GM21528 (cell line): ENCODE results near the gene PCYT1A.
"Not testable (repeated sequence)": the region's sequence is repeated elsewhere in the genome, so short reads cannot be mapped to it uniquely, and the experiment has no call there.

ENCODE experiments used
- ATAC-seq: cut with Tn5 transposase; IDR thresholded peaks from one replicate; pipeline ENCODE4 v1.9.1; 2021; ENCODE audit warnings: mild to moderate bottlenecking, moderate library complexity; ENCODE audit not compliant: unreplicated experiment, low FRiP score

Gene PCYT1A

DNA sequence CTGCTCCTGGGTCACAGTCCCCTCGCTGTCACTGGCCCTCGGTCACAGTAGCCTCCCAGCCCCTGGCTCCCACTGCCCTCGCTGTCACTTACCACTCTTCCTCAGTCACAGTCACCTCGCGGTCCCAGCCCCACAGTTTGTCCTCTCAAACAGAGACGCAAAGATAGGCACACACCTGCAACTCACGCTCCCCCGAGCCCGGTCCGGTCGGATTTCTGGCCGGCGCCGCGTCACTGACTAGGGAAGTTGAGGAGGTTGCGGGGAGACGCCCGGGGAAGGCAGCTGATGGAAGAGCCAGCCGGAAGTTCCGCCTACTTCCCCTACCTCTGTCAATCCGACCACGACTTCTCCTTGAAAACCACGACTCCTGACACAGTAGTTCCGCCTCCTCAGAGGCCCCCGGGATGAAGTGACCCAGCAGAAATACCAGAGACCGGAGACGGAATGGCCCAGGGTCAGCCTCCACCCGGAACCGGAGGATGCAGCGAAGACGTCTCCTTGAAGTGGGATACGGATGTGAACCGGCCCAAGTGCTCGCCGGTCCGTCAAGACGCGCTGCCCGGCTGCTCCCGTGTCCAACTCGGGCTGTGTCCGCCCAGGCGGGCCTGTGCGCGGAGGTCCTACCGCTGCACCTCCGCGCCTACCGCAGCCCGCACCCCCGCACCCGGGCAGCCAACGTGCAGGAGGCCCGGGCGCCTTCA is at the start of gene PCYT1A:
Gene PCYT1A, minus strand, starts transcription at position 287 of the 701 bp plus-strand sequence. CDS start 17,195 bp downstream, outside the sequence.
- peak; percentile 81 for ATAC-seq

DNA sequence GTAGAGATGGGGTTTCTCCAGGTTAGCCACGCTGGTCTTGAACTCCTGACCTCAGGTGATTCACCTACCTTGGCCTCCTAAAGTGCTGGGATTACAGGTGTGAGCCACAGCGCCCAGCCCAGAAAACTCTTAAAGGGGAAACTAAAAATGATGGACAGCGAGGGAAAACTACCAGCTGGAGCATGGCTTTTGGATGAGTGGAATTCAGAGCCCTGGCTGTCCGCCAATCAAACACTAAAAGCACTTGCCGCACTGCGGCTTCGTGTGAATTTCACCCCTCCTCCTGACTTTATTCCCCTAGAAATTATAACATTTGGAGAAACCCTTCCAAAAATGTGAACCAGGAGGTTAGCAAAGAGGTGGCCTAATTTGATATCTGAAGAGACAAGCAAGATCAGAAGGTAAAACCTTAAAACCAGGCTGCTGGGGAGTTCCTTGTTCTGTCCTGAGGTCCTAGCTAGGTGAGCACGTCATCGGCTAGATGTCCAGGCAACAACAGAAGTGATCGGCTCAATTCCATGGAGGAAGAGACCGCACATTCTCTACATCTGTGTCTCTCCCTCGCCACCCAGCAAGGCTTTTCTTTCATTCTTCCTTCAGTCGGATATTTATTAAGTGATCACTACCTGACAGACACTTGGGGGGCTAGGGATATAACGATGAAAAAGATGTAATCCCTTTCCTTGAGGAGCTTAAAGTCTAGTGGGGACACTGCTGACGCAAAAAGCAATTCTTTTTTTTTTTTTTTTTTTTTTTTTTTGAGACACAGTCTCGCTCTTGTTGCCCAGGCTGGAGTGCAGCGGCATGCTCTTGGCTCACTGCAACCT is 49.0 kb upstream of the PCYT1A start:
- no peak for ATAC-seq

DNA sequence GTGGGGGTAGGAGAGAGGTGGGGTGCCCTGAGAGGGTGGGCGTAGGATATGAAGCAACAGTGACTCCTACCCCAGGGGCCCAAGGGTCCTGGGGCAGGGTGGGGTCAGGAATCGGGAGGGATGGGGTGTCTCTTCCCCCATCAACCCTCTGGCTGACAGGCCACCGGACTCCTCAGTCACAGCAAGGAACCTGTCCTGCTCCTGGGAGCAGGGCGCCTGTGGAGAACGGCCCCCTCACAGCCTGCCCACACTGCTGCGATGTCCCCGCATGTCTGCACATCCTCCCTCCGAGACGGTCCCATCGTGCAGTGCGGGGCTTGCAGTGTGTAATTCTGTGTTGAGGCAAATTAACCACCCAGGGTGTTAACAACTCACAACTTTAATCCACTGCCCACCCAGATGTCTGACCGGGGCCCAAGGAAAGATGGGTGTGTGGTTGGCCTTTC is 48.0 kb upstream of the PCYT1A start:
- no peak for ATAC-seq

DNA sequence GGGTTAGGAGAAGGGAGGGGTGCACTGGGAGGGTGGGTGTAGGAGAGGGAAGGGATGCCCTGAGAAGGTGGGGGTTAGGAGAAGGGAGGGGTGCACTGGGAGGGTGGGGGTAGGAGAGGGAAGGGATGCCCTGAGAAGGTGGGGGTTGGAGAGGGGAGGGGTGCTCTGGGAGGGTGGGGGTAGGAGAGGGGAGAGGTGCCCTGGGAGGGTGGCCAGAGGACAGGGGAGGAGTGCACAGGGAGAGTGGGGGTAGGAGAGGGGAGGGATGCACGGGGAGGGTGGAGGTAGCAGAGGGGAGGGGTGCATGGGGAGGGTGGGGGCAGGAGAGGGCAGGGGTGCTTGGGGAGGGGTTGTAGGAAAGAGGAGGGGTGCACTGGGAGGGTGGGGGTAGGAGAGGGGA is 47.5 kb upstream of the PCYT1A start:
- no peak for ATAC-seq

DNA sequence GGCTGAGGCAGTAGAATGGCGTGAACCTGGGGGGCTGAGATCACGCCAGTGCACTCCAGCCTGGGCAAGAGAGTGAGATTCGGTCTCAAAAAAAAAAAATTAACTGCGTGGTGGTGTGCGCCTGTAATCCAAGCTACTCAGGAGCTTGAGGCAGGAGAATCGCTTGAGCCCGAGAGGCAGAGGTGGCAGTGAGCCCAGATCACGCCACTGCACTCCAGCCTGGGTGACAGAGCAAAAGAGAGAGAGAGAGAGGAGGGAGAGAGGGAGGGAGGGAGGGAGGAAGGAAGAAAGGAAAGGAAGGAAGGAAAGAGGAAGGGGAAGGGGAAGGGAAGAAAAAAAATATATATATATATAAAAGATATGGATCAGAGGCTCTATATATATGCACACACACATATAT is 44.6 kb upstream of the PCYT1A start:
- ATAC-seq, result no peak

DNA sequence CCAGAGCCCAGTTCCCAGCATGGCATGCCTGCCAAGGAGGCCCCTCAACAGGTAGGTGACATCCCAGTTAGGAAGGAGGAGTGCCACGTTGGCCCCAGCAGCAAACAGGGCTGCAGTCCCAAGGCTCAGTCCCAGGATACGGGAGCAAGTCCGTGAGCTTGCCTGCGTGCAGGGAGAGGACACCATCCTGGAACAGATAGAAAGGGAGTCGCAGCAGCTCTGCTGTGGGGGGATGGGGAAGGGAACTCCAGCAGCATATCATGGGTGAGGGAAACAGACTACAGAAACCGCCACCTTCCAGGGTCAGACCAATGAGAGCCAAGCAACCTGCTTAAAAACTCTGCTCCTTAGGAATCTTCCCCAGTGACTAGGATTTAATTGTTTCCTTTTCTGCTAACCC is 39.9 kb upstream of the PCYT1A start:
- ATAC-seq, result no peak

DNA sequence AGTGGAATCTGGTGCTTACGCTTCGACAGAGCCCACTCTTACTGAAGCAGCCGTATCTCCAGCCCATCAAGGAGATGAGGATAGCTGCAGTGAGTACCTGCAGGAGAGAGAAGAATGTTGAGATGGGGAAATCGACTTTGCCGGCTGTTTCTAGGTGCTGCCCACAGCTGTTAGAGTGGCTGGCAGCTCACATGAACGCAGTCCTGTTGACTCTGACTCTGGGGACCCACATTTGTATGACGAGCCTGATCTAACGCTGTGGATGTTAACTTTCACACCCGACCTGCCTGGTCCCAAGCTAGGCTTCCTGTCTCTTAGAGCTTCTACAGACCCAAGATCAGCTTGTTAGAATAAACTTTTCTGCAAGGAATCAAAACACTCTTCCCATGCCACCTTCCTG is 39.4 kb upstream of the PCYT1A start:
- no peak for ATAC-seq

DNA sequence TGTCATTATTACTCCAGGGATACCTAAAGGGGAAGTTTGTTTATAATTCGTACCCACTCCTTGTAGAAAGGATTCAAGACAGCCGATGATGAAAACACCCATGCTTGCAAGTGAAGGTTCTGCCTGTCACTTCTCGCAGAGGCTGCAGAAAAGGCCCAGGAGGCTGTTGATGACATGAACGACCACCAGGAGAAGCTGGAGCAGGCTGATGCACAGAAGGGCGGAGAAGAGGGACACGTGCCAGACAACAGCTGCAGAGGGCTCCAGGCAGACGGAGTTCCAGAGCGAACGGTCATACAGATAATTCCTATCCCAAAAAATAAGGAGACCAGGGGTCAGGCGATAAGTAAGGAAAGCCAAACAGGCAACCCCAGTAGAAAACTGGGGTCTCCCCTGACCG is 36.2 kb upstream of the PCYT1A start:
- no peak for ATAC-seq

DNA sequence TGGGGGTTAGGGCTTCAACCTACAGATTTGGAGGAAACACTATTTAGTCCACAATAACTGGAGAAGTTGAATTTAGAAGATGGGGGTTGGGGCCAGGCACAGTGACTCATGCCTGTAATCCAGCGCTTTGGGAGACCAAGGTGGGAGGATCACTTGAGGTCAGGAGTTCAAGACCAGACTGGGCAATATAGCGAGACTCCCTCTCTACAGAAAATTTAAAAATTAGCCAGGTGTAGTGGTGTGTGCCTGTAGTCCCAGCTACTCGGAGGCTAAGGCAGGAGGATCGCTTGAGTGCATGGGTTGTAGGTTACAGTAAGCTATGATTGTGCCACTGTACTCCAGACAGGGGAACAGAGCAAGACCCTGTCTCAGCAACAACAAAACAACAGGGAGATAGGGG is 35.5 kb upstream of the PCYT1A start:
- ATAC-seq, result no peak

DNA sequence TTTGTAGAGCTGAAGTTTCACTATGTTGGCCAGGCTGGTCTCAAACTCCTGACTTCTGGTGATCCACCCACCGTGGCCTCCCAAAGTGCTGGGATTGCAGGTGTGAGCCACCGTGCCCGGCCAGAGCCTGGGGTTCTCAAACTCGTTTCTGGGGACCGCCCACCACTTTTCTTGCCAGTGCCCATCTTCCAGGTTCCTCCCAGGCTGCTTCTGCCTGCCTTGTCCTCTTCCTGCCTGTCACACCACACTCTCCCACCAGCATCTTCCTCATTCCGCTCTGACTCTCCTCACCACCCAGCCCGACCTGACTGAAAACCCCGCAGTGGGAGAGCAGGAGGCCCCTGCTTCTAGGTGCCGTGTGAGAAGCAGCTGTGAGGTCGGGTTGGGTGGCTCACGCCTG is 33.6 kb upstream of the PCYT1A start:
- no peak for ATAC-seq

DNA sequence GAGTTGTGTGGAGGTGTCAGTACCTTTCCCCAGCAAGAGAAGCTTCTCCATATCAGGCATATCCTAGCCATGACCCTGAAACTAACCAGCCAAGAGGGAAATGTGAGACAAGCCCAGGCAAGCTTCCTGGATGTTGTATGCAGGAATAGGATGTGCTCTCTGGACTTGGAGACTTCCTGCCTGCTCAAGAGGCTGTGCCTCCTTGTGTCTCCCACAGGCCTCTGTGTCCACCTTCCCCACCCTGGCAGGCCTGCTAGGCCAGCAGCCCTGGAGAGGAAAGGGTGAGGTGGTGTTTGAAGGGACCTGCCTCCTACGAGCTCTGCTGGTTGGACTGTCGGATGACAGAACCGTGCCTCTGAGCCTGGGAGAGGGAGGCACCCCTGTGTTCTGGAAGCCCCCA is 32.6 kb upstream of the PCYT1A start:
- no peak for ATAC-seq

DNA sequence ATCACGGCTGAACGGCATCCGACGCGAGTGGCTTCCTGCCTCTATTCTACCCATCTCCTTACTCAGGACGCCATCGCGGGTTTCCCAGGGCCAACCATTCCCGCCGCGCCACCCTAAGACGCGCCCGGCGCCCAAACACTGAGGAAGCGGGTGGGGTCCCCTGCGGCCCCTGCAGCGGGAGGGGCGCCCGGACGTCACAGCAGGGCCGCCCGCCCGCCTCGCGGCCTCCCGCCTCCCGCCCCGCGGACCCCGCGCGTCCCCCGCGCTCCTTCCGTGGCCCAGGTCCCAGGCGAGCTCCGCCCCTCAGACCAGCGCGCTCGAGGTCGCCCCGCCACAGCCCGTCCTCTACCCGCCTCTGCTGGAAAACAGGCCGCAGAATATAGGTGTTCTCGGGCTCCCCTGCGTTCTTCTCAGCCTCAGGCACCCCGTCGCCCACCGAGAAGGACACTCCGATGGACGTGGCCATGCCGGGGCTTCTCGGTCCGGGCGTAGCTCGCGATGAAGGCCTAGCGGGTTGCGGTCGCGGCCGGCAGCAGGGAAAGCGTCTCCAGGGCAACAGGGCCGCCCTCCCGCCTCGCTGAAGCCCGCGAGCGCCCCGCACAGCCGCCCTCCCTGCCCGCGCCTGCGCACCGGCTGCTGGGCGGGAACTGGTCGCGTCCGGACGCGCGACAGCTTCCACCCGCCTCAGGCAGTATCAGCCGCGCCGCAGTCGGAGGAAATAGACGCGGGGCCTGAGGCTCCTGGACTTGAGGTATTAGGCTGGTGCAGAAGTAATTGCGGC is 30.4 kb upstream of the PCYT1A start, which contains the start of gene DYNLT2B:
Gene DYNLT2B, minus strand, starts transcription at position 554 of the 781 bp plus-strand sequence. Its CDS starts 88 bp downstream, at position 466.
- ATAC-seq, result peak; percentile 81

DNA sequence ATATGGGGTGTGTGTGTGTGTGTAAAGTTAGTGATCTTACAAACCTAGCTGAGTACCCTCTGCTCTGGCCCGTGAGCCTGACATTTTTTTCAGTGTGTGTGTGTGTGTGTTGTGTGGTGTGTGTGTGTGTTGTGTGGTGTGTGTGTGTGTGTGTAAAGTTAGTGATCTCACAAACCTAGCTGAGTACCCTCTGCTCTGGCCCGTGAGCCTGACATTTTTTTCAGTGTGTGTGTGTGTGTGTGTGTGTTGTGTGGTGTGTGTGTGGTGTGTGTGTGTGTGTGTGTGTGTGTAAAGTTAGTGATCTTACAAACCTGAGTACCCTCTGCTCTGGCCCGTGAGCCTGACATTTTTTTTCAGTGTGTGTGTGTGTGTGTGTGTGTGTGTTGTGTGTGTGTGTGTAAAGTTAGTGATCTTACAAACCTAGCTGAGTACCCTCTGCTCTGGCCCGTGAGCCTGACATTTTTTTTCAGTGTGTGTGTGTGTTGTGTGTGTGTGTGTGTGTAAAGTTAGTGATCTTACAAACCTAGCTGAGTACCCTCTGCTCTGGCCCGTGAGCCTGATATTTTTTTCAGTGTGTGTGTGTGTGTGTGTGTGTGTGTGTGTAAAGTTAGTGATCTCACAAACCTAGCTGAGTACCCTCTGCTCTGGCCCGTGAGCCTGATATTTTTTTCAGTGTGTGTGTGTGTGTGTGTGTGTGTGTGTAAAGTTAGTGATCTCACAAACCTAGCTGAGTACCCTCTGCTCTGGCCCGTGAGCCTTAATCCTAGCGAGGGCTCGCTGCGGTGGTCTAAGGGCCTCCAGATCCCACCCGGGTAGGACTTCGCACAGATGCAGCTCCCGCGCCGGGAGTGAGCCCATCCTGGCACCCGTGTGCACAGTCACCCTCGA is 29.5 kb upstream of the PCYT1A start:
- ATAC-seq, result not testable (repeated sequence)

DNA sequence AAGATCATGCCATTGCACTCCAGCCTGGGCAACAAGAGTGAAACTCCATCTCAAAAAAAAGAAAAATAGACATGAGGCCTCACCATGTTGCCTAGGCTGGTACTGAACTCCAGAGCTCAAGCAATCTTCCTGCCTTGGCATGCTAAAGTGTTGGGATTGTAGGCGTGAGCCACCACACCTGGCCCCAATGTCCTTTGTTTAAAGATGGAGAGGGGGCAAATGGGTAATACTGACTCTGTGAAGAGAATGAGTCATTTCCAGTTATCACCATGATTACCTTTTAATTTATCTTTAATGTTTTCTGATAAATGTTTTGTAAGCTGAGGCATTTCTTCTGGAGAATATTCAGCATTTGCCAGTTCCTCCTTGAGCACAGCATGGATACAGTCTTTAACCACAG is 28.3 kb upstream of the PCYT1A start:
- no peak for ATAC-seq

DNA sequence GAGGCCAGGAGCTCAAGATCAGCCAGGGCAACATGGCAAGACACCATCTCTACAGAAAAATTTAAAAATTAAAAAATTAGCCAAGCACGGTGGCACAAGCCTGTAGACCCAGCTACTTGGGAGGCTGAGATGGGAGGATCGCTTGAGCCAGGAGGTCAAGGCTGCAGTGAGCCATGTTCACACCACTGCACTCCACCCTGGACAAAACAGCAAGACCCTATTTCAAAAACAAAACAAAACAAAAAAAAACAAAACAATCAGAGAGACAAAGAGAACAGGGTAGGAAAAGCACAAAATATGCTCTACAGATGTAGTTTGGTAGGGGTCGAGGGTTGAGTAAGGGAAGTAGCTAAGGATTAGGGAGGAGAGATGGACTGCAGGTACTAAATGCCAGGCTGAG is 27.1 kb upstream of the PCYT1A start:
- ATAC-seq, result no peak

DNA sequence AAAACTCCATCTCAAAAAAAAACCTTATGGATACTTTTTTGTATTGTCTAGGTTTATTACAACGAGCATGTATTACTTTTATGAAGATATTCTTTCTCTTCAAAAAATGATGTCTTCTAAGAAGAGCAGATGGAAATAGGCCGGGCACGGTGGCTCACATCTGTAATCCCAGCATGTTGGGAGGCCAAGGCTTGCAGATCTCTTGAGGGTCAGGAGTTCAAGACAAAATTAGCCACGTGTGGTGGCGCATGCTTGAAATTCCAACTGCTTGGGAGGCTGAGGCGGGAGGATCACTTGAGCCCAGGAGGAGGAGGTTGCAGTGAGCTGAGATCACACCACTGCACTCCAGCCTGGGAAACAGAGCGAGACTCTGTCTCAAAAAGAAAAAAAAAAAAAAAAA is 26.6 kb upstream of the PCYT1A start:
- not testable (repeated sequence) for ATAC-seq

DNA sequence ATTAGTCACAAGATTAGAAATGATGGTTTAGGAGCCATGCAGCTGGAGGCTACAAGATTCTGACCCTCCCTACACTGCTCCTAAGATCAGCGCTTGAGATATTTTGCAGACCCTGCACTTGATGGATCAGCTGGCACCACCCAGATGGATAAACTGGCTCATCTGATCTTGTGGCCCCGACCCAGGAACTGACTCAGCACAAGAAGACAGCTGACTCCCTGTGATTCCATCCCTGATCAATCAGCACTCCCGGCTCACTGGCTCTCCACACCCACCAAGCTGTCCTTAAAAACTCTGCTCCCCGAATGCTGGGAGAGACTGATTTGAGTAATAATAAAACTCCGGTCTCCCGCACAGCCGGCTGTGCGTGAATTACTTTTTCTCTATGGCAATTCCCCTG is 15.4 kb upstream of the PCYT1A start:
- not testable (repeated sequence) for ATAC-seq

DNA sequence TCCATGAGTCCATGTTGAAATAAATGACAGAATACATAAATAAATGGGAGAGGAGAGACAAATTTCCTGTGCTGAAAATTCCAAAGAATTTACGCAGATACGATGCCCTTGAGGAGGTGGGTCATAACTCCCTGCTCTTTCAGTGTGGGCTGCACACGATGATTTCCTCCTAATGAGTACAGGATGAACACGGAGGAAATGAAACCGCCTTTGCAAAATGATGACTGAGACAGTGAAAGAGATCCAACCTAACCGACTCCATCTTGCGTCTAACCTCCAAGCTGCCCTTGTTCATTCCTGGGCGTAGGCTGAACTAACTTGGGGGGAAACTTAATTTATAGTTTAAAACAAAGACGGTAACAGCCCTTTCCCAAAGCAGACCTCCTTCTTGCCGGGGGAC is 15.0 kb upstream of the PCYT1A start:
- ATAC-seq, result not testable (repeated sequence)

DNA sequence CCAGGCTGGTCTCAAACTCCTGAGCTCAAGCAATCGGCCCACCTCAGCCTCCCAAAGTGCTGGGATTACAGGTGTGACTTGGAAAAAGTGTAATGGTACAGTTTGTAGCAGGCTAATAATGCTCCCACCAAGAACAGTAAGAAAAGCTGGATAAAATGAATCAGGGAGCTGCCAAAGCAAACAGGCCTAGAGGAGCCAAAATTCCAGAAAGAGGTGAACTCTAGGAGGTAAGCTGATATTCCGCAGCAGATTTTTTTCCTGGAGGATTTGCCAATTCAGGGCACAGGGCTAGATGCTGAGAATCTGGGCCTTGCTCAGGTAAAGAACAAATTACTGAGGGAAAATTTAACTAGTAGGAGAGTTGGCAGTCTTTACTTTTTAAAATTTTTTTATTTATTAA is 11.0 kb upstream of the PCYT1A start:
- no peak for ATAC-seq
